Measurements from ENCODE around the gene MOCS3.
"Not testable (repeated sequence)": the region's sequence is repeated elsewhere in the genome, so short reads cannot be mapped to it uniquely, and the experiment has no call there.

Gene MOCS3

DNA sequence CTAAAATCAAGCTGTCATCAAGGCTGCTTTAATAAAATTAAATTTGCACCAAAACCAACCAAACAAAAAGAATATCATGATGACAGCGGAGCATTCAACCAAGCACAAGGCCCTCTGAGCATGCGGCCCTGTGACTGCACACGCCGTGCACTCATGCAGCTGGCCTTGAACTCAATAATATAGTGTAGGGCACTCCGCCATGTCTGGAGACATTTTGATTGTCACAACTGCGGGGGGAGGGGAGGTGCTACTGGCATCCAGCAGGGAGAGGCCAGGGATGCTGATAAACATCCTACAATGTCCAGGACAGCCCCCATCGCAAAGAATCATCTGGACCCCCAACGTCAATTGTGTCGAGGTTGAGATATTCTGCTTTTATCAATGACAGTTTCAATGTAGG lies 9.7 kb downstream of the MOCS3 start:
- TF ChIP-seq, protein P1, sequence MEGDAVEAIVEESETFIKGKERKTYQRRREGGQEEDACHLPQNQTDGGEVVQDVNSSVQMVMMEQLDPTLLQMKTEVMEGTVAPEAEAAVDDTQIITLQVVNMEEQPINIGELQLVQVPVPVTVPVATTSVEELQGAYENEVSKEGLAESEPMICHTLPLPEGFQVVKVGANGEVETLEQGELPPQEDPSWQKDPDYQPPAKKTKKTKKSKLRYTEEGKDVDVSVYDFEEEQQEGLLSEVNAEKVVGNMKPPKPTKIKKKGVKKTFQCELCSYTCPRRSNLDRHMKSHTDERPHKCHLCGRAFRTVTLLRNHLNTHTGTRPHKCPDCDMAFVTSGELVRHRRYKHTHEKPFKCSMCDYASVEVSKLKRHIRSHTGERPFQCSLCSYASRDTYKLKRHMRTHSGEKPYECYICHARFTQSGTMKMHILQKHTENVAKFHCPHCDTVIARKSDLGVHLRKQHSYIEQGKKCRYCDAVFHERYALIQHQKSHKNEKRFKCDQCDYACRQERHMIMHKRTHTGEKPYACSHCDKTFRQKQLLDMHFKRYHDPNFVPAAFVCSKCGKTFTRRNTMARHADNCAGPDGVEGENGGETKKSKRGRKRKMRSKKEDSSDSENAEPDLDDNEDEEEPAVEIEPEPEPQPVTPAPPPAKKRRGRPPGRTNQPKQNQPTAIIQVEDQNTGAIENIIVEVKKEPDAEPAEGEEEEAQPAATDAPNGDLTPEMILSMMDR (IDR thresholded peaks at IDR 0.05; ENCODE audit: extremely low read depth, insufficient read depth, missing control alignments) = no peak
- no peak for DNase-seq (ENCODE audit: low spot score)
- in situ Hi-C loops (cut with MboI; ENCODE audit: low pct_unique_long_range_greater_than_20kb, low sequenced_read_pairs, unreplicated experiment) = no loop called here

- DNase-seq (ENCODE audit: low spot score) = no peak
- in situ Hi-C loops (cut with MboI; ENCODE audit: low pct_unique_long_range_greater_than_20kb, low sequenced_read_pairs, unreplicated experiment) = no loop called here
- TF ChIP-seq, protein P1 (IDR thresholded peaks at IDR 0.05; ENCODE audit: extremely low read depth, insufficient read depth, missing control alignments) = no peak
Measured at GRCh38 chr20:50969435-50969834, 10.8 kb downstream of the MOCS3 start.

DNA sequence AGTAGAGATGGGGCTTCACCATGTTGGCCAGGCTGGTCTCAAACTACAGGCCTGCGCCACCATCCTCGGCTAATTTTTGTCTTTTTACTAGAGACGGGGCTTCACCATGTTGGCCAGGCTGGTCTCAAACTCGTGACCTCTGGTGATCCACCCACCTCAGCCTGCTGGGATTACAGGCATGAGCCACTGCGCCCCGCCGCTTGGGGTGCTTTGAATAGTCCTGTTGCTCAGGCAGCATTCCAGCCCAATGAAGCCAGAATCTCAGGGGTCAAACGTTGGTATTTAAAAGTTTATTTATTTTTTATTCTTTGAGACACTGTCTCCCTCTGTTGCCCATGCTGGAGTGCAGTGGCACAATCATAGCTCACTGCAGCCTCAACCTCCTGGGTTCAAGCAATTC lies 11.3 kb downstream of the MOCS3 start:
- TF ChIP-seq, protein P1 (IDR thresholded peaks at IDR 0.05; ENCODE audit: extremely low read depth, insufficient read depth, missing control alignments) = no peak
- DNase-seq (ENCODE audit: low spot score) = no peak

DNA sequence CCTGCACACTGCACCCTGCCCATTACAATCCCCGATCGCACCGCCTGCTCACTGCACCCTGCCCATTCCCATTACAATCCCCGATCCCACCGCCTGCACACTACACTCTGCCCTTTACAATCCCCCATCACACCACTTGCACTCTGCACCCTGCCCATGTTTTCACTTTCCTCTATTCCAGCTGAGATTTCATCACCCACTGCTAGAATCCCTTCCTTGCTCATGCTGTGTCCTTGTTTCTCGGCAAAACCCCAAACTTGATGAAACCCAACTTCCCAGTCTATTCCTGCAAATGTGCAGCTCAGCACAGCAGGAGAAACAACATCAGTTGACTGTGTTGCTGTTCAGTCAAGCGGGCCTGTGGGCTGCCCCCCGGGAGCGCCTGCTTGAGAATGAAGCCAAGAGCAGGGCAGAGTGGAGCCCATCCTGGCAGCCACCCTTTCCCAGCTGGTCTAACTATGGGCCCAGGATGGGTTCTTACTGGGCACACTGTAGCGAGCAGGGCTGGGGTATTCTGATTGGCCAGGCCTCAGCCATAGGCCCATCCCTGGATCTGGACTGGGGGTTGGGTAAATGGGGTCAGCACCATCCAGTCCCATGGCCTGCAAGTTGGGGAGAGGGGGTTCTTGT lies 17.2 kb downstream of the MOCS3 start:
- TF ChIP-seq, protein P1 (IDR thresholded peaks at IDR 0.05; ENCODE audit: extremely low read depth, insufficient read depth, missing control alignments) = no peak
- DNase-seq (ENCODE audit: low spot score) = no peak
- in situ Hi-C loops (cut with MboI; ENCODE audit: low pct_unique_long_range_greater_than_20kb, low sequenced_read_pairs, unreplicated experiment) = loop anchor here (25.0 kb wide), 1 partner anchor 661 kb away; no protein-coding TSS in a partner anchor

More for the DNA sequence above, 11.3 kb downstream of the MOCS3 start:
- in situ Hi-C loops (cut with MboI; ENCODE audit: low pct_unique_long_range_greater_than_20kb, low sequenced_read_pairs, unreplicated experiment) = no loop called here

GRCh38 chr20:50977066-50978021 lies 18.7 kb downstream of the MOCS3 start:
- in situ Hi-C loops (cut with MboI; ENCODE audit: low pct_unique_long_range_greater_than_20kb, low sequenced_read_pairs, unreplicated experiment) = loop anchor here (25.0 kb wide), 1 partner anchor 660 kb away; no protein-coding TSS in a partner anchor
- DNase-seq (ENCODE audit: low spot score) = no peak
- TF ChIP-seq, protein P1 (IDR thresholded peaks at IDR 0.05; ENCODE audit: extremely low read depth, insufficient read depth, missing control alignments) = no peak

DNA sequence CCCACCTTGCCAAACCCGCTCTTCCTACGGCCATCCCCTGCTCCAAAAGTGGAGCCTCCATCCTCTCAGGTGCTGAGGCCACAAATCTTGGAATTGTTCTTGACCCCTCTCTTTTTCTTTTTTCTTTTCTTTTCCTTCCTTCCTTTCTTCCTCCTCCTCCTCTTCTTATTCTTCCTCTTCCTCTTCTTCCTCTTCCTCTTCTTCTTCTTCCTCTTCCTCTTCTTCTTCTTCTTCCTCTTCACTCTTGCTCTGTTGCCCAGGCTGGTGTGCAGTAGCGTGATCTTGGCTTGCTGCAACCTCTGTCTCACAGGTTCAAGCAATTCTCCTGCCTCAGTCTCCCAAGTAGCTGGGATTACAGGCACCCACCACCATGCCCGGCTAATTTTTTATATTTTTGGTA lies 19.9 kb downstream of the MOCS3 start:
- in situ Hi-C loops (cut with MboI; ENCODE audit: low pct_unique_long_range_greater_than_20kb, low sequenced_read_pairs, unreplicated experiment) = loop anchor here (25.0 kb wide), 1 partner anchor 659 kb away; no protein-coding TSS in a partner anchor
- not testable (repeated sequence) for DNase-seq (ENCODE audit: low spot score)

Measured in GM13977 (cell line).